Measurements from ENCODE around the gene GNAS-AS1.

The GNAS-AS1 gene

DNA sequence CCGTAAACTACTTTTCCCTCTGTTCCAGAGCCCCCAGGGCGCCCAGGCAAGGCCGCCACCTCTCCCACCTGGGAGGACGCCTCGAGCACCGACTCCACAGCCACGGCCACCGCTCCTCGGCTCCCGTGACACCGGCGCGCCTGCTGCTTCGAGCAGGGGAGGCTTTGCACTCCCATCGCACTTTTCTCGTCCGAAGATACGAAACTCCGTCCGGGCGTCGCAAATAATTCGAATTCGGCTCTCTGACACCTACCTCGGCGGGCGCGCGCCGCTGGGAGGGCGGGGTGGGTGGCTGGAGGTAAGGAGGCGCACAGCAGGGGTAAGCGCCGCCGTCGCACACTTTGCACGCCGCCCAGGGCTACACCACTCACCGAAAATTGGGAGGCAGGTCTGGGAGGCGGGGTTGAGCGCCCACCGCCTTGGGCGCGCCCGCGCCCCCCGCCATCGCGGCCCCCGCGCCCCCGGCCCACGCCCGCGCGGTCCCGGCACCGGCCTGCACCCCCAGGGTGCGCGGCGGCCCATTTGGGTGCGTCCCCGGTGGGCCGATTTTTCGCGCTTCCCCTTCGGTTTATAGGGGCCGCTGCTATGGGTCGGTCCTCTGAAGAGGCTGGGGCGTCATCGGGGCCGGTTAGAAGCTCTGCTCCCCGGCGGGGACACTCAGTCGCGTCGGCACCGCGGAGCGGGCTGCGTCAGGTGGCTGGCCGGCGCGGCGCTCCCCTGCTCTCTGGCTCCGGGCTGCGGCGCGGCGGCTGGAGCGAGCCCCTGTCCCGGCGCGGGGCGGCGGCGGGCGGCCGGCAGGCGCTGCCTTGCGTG is 38.0 kb upstream of the GNAS-AS1 start:
- peak; percentile 79 for DNase-seq
- peak overlapping the region; percentile 86 for H3K4me3 Mint-ChIP-seq
- no peak overlapping the region for H3K27ac Mint-ChIP-seq
- peaks cover 43% of the 10 kb centered on the region for H3K4me1 Mint-ChIP-seq
- peaks cover under 1% of the 10 kb centered on the region for H3K27me3 Mint-ChIP-seq (ENCODE audit: low read depth, poor library complexity)
- TF ChIP-seq, protein P1, sequence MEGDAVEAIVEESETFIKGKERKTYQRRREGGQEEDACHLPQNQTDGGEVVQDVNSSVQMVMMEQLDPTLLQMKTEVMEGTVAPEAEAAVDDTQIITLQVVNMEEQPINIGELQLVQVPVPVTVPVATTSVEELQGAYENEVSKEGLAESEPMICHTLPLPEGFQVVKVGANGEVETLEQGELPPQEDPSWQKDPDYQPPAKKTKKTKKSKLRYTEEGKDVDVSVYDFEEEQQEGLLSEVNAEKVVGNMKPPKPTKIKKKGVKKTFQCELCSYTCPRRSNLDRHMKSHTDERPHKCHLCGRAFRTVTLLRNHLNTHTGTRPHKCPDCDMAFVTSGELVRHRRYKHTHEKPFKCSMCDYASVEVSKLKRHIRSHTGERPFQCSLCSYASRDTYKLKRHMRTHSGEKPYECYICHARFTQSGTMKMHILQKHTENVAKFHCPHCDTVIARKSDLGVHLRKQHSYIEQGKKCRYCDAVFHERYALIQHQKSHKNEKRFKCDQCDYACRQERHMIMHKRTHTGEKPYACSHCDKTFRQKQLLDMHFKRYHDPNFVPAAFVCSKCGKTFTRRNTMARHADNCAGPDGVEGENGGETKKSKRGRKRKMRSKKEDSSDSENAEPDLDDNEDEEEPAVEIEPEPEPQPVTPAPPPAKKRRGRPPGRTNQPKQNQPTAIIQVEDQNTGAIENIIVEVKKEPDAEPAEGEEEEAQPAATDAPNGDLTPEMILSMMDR (IDR thresholded peaks at IDR 0.05): no peak
- H3K36me3 Mint-ChIP-seq (ENCODE audit: low read depth): peaks cover 20% of the 10 kb centered on the region
- H3K9me3 Mint-ChIP-seq: peaks cover 15% of the 10 kb centered on the region

DNA sequence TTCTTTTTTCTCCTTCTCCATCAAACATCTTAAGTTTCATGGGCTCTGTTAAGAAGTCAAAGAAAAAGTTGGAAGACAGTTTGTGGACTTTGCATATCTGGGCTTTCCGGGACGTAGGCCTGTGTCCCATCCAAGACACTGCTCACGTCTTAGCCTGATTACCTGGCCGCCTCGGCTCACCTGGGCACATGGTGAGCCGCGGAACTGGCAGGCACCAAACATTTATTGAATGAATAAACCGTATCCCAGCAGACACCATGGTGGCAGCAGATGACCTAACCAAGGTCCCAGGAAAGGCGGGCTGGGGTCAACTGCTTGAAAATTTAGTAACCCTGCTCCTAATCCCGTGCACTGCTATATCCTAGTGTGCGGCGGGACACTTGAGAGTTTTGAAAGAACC is 37.4 kb upstream of the GNAS-AS1 start:
- H3K27ac Mint-ChIP-seq: no peak overlapping the region
- TF ChIP-seq, protein P1 (IDR thresholded peaks at IDR 0.05): no peak
- DNase-seq: no peak

DNA sequence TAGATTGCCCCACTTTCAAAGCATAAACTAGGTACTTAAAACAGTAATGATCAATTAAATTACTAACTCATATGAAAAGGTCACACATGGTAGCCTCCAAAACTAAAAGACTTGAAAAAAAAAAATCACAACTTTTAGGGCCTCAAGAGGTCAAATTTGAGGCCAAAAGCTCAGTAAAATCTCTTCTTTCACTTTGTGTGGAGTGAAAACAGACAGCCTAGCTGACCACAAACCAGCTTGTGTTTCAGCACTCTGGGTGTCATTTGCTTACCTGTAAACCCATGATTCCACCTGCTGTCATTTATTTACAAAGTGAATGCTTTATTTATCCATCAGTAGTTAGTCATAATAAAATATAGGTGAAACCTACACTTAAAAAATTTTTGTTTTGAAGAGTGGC is 35.8 kb upstream of the GNAS-AS1 start:
- DNase-seq: no peak
- peaks cover 4% of the 10 kb centered on the region for H3K27me3 Mint-ChIP-seq (ENCODE audit: low read depth, poor library complexity)
- peaks cover 48% of the 10 kb centered on the region for H3K4me1 Mint-ChIP-seq
- TF ChIP-seq, protein P1 (IDR thresholded peaks at IDR 0.05): no peak
- H3K9me3 Mint-ChIP-seq: peaks cover 15% of the 10 kb centered on the region
- H3K36me3 Mint-ChIP-seq (ENCODE audit: low read depth): peaks cover 25% of the 10 kb centered on the region
- no peak overlapping the region for H3K4me3 Mint-ChIP-seq
- H3K27ac Mint-ChIP-seq: no peak overlapping the region

More for the DNA sequence above, 37.4 kb upstream of the GNAS-AS1 start:
- peaks cover 20% of the 10 kb centered on the region for H3K36me3 Mint-ChIP-seq (ENCODE audit: low read depth)
- peak overlapping the region; percentile 86 for H3K4me3 Mint-ChIP-seq
- peaks cover 4% of the 10 kb centered on the region for H3K27me3 Mint-ChIP-seq (ENCODE audit: low read depth, poor library complexity)
- peaks cover 43% of the 10 kb centered on the region for H3K4me1 Mint-ChIP-seq
- H3K9me3 Mint-ChIP-seq: peaks cover 15% of the 10 kb centered on the region

DNA sequence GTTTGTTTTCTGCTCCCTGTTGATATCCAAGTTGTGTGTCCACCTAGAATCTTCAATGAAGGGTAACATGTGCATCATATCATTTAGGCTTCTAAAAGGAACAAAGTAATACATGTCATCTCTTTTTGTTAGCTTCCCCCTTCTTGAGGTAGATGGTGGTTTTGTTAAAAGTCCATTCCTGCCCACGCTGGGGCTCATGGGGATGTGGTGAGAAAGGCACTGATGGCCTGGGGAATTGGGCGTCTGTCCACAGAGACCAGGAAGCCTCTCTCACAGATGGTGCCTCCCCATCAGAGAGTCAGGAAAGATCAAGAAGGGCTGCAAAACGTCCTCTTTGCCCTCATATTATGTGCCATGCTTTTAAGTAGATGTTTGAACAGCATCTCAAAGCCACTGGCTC is 34.3 kb upstream of the GNAS-AS1 start:
- DNase-seq: no peak
- H3K4me3 Mint-ChIP-seq: no peak overlapping the region
- peaks cover 25% of the 10 kb centered on the region for H3K36me3 Mint-ChIP-seq (ENCODE audit: low read depth)
- H3K9me3 Mint-ChIP-seq: peaks cover 15% of the 10 kb centered on the region
- TF ChIP-seq, protein P1 (IDR thresholded peaks at IDR 0.05): no peak
- H3K27me3 Mint-ChIP-seq (ENCODE audit: low read depth, poor library complexity): peaks cover 6% of the 10 kb centered on the region
- H3K4me1 Mint-ChIP-seq: peaks cover 60% of the 10 kb centered on the region
- no peak overlapping the region for H3K27ac Mint-ChIP-seq

DNA sequence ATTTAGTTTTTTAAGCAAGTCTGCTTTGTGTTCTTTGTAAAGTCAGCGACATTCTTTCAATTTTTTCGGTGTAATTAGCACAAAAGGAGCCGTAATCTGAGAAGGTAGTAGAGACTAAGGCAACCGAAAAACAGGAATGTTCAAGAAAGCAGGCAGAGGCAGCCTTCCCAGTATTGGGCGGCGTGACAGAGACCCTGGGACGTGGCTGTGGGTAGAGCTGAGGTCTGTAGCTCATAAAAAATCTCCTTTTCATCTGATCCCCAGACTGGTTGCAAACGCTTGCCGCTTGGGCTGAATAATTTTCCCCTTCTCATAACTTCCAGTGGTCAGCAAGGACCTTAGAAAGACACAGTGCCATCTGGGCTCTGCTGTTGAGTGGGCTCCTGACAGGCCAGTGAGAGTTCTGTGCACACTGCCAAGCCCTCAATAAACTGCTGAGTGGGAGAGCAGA is 32.6 kb upstream of the GNAS-AS1 start:
- H3K9me3 Mint-ChIP-seq: peaks cover 12% of the 10 kb centered on the region
- H3K4me1 Mint-ChIP-seq: peaks cover 75% of the 10 kb centered on the region
- H3K27ac Mint-ChIP-seq: peak overlapping the region; percentile 36
- DNase-seq: no peak
- peak overlapping the region; percentile 32 for H3K4me3 Mint-ChIP-seq
- peaks cover 8% of the 10 kb centered on the region for H3K27me3 Mint-ChIP-seq (ENCODE audit: low read depth, poor library complexity)
- TF ChIP-seq, protein P1 (IDR thresholded peaks at IDR 0.05): no peak
- peaks cover 25% of the 10 kb centered on the region for H3K36me3 Mint-ChIP-seq (ENCODE audit: low read depth)

DNA sequence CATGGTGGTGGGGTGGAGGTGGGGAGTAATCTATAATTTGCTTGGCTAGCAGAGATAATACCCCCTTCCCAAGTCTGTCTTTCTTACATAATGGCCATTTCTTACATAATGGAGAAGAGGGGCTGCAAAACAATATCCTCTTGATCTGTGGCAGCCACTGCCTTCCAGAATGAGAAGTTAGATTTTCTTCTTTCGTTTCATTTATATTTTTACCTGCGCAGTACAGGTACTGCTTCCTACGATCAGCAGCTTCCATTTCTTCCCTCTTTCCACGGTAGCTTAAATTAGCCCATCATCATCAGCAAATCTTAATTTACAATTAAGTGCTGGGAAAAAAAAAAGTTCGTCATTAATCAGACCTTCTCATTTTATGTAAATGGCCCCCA is 32.0 kb upstream of the GNAS-AS1 start:
- no peak for DNase-seq
- TF ChIP-seq, protein P1 (IDR thresholded peaks at IDR 0.05): no peak
- peaks cover 9% of the 10 kb centered on the region for H3K9me3 Mint-ChIP-seq
- peaks cover 76% of the 10 kb centered on the region for H3K4me1 Mint-ChIP-seq
- H3K27ac Mint-ChIP-seq: no peak overlapping the region
- H3K4me3 Mint-ChIP-seq: peak overlapping the region; percentile 32
- H3K27me3 Mint-ChIP-seq (ENCODE audit: low read depth, poor library complexity): peaks cover 8% of the 10 kb centered on the region
- peaks cover 25% of the 10 kb centered on the region for H3K36me3 Mint-ChIP-seq (ENCODE audit: low read depth)
